Hematopoietic multipotent progenitor cell treated with erythropoietin and hydrocortisone succinate and interleukin-3 and kit ligand, for 4 days (in vitro differentiated cells): ENCODE results near the gene TMEM169.
"Not testable (repeated sequence)": the region's sequence is repeated elsewhere in the genome, so short reads cannot be mapped to it uniquely, and the experiment has no call there.

Experiments
- DNase-seq: peaks from one replicate; pipeline ENCODE4 v3.0.0-alpha.2; 2015

The TMEM169 gene

GRCh38 chr2:216134958-216135541, 53.3 kb downstream of the TMEM169 start:
- DNase-seq, result no peak

DNA sequence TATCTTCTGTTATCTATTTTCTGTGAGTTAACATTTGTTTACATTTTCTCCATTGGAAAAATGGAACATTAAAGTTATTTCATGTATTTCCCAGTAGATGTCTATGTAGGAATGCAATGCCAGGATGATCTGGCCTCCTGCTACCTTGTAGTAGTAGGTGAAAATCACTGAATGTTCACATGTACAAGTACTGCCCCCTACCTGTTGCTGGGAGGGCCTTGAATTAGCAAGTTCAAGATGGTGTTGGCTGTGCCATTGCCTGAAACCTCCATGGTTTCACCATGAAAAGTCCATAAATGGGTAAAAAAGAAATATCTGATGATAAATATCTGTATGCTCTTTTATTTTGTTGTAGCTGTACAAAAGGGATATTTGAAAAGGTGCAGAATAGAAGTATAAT, 58.2 kb downstream of the TMEM169 start:
- DNase-seq, result peak; percentile 53

GRCh38 chr2:216141516-216141915, 59.8 kb downstream of the TMEM169 start:
- not testable (repeated sequence) for DNase-seq

DNA sequence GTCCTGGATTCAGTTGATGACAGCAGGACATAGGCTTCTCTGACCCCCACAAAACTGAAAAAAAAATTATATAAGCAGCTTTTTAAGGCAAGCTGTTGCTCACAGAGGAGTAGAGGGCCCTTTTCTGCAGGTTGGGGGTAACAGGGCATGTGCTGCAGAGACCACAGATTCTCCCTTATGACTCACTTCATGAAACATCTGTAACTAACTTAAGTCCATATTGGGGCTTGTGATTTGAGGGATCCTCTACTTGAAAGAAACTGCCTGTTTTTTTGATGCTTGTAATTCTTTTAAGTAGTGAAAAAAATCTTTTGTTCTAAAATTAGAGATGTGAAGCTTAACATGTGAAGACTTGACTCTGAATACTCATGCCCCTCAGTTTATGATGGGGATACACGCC, 60.8 kb downstream of the TMEM169 start:
- DNase-seq, result no peak

DNA sequence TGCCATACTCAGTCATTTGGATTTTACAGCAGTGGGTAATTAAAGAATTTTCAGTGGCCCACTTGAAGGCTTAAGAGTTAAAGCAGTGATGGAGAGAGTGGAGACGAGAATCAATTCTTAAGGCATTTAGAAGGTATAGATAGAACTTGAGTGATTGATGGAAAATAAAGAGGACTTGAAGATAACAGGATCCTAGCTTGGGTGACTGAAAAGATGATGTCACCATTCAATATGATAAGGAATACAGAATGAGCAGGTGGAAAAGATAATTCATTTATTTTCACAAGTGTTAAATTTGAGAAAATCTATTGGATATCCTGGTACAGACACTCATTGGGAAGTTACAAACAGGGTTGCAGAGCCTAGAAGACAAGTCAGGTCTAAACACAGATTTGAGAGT, 62.7 kb downstream of the TMEM169 start:
- no peak for DNase-seq

DNA sequence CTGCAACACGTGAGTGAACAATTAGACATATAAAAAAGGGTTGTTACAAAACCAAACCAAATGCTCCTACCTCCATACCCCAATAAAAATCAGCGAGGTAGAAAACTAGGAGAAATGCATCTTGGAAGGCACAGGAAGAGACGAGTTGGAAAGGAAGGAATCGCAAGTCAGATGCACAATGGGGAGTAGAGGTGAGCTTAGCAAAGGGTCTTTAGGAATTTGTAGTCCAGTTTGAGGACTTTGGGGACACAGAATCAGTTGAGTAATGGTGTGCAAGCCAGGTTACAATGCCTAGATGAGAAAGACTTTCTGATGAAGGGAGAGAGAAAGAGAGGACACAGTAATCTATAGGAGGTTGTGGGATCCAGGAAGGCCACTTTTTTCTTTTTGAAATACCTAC, 63.1 kb downstream of the TMEM169 start:
- DNase-seq, result no peak

GRCh38 chr2:216146573-216146972, 64.9 kb downstream of the TMEM169 start:
- DNase-seq, result no peak

GRCh38 chr2:216147172-216148131, 65.7 kb downstream of the TMEM169 start:
- DNase-seq, result no peak

DNA sequence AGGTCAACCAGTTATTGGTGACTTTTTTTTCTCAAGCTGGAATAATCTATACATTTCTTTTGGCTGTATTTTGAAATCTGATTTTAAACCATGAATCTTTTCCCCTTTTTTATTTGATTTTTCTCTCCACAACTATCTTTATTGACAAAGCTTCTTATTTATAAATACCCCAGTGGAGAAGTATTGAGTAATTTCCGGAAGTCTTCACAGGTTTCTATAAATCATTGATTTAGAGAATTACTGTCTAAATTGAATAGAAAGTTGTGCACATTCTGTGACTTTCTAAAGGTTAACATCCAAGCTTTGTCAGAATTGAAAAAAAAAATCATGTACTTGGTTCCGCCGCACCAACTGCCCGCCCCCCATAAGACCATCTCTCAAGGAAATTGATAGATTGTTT, 67.3 kb downstream of the TMEM169 start:
- no peak for DNase-seq

DNA sequence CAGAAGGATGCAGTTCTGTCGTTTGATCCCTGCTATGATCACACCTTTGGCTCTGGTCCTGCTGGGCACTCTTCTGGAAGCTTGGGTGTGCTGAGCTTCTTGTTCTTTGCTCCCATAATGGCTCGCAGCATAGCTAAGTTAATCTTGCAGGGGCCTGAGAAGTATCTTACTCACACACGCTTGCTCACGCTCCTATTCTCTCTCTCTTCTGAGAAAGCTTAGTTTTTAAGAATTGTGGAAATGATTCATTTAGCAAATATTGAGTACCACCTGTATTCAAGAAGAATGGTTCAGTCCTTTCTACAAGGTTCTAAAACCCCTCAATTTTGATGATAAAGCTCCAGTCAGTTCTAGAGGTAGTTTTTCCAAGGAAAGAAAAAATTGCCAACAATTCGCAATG, 68.0 kb downstream of the TMEM169 start:
- DNase-seq, result no peak

- DNase-seq, result peak; percentile 31
Measured at GRCh38 chr2:216151313-216152025, 69.8 kb downstream of the TMEM169 start.
